Measurements from ENCODE around the gene ARHGAP31.

Gene ARHGAP31

GRCh38 chr3:119396870-119397269 is 102.7 kb downstream of the ARHGAP31 start:
- DNase-seq (ENCODE audit: low read depth) = no peak

DNA sequence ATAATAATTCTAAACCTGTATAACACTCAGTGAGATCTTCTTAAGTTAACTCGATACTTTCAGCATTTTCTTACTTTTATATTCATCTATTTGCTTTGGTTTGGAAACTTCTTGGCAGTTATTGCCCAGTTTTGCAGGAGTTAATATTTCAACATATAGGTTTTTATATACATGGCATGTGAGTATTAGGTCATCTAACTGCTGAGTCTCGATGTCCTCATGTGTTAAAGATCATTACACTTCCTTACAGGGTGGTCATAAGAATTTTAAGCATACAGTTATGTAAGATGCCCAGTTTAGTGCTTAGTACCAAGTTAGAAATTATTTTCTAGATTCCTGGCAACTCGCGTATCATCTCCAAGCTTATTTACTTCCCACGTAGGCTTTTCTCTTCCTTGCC is 106.3 kb downstream of the ARHGAP31 start:
- no peak for DNase-seq (ENCODE audit: low read depth)

- no peak for DNase-seq (ENCODE audit: low read depth)
Measured at GRCh38 chr3:119401069-119401468, 106.9 kb downstream of the ARHGAP31 start.

DNA sequence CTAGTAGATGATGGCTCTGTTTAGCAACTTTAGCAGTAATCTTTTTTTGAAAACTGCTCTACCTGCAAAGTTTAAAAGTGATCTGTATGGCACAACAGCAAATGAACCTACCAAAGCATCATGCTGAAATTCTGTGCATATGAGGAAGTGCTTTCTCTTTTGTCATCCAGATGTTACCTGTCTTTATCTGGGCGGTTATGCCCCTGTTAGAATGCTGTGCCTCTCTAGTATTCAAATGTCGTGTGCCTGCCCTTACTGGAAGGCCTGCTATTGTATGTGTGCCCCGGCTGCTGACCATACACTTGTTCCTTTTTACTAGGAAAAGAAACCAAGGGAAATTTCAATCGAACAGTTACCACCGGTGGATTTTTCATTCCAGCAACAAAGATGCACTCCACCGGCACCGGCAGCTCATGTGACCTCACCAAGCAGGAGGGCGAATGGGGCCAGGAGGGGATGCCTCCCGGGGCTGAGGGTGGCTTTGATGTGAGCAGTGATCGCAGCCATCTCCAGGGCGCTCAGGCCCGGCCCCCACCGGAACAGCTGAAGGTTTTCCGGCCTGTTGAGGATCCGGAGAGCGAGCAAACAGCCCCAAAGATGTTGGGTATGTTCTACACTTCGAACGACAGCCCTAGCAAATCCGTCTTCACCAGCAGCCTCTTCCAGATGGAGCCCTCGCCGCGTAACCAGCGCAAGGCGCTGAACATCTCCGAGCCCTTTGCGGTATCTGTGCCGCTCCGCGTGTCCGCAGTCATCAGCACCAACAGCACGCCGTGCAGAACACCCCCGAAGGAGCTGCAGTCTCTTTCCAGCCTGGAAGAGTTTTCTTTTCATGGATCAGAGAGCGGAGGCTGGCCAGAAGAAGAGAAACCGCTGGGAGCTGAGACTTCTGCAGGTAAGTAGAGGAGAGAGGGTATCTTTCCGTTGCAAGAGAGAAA is 107.6 kb downstream of the ARHGAP31 start:
- DNase-seq (ENCODE audit: low read depth) = no peak

DNA sequence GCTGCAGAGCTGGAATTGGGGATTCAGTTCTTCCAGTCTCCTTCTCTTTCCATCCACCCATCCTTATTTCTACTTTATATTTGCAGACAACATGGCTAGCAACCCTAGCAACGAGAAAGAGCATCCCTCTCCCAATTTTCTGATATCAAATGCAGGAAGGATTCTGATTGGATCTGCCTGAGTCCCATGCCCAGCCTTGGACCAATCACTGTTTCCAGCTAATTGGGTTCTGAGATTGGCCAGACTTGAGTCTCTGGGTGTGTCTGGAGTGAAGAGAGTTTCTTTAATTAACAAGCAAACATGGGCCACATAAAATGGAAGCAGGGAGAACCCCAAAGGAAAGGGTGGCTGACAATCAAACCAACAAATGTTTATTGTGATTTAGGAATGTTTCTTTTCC is 108.6 kb downstream of the ARHGAP31 start:
- no peak for DNase-seq (ENCODE audit: low read depth)

GRCh38 chr3:119403201-119403600 is 109.0 kb downstream of the ARHGAP31 start:
- no peak for DNase-seq (ENCODE audit: low read depth)

DNA sequence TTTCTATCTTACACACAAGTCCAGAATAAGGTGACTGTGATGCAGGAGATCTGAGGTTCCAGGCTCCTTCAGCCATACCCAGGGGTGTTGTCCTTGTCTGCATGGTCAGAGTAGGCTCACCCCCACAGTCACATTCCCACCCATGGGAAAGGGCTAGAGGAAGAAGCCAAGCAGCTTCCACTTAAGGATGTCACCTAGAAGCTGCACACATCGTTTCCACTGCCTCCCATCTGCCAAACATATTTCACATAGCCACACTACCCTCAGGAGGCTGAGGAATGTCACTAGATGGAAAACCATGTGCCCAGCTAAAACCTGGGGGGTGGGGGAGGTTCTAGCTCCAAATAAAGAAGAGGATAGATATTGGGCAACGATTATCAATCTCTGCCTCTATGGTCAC is 111.1 kb downstream of the ARHGAP31 start:
- no peak for DNase-seq (ENCODE audit: low read depth)

DNA sequence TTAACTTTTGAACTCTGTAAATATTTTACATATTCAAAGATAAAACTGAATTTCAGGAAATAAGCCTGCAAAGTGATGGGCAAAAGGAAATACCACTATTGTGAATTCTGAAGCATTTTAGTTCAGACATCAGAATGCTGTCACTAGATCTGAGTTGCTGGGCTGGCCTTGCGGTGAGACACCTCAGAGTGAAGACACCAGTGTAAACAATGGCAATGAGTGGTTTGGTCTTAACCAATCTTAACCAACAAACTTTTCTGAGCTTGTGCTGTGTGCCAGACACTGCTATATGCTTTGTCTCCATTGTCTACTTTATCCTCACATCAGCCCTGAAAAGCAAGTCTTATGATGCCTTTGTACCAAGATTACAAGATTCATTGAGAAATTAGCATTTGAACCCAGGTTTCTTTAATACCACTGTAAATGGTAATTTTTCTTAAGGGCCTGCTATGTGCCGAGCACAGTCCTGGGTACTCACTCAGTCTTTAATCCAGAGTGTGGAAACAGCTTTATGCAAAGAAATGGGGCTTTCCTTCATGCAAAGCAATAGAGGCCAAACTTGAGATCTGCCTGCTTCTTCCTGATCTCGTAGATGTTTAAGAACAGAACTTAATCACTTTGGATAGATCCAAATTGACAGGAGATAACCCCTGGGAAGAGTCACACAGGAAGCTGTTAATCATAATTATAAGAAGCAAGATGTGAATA is 114.2 kb downstream of the ARHGAP31 start:
- no peak for DNase-seq (ENCODE audit: low read depth)

GRCh38 chr3:119409844-119410243 is 115.7 kb downstream of the ARHGAP31 start:
- no peak for DNase-seq (ENCODE audit: low read depth)

DNA sequence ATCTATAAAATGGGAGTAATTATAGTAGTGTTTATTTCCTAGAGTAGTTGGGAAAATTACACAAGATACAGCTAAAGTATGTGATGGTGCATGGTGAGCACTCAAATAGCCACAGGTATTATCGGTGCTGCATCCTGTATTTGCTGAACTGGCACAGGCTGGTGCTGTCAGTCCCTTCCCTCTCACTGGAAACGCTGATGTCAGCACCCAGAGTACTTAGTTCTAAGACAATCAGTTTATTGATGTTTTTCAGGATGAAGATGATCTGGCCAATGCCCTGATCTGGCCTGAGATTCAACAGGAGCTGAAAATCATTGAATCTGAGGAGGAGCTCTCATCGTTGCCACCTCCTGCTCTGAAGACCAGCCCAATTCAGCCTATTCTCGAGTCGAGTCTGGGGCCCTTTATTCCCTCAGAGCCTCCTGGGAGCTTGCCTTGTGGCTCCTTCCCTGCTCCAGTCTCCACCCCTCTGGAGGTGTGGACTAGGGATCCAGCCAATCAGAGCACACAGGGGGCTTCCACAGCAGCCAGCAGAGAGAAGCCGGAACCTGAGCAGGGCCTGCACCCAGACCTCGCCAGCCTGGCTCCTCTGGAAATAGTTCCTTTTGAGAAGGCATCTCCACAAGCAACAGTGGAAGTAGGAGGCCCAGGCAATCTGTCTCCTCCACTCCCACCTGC is 119.6 kb downstream of the ARHGAP31 start:
- DNase-seq (ENCODE audit: low read depth) = no peak

GRCh38 chr3:119416873-119417272 is 122.7 kb downstream of the ARHGAP31 start:
- no peak for DNase-seq (ENCODE audit: low read depth)

- DNase-seq (ENCODE audit: low read depth) = no peak
Measured at GRCh38 chr3:119417771-119418512, 123.8 kb downstream of the ARHGAP31 start.

- DNase-seq (ENCODE audit: low read depth) = no peak
Measured at GRCh38 chr3:119418641-119419040, 124.5 kb downstream of the ARHGAP31 start.

DNA sequence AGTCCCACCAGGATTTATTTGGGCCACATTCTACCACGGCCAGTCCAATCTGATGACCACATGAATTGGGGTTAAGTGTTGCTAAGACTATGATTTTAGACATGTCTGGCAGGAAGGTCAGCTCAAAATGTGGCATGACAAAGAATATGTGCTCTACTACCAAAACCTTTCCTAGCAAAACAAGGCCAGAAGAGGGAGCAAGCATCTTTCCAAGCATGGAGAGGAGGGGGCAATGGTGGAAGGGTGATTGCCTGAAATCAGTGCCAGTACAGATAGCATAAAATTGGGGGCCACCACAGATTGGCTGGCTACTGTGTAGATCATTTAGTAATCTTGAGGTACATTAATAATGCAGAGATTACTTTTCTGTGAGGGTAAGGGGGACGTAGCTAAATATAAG is 126.0 kb downstream of the ARHGAP31 start:
- DNase-seq (ENCODE audit: low read depth) = no peak

DNA sequence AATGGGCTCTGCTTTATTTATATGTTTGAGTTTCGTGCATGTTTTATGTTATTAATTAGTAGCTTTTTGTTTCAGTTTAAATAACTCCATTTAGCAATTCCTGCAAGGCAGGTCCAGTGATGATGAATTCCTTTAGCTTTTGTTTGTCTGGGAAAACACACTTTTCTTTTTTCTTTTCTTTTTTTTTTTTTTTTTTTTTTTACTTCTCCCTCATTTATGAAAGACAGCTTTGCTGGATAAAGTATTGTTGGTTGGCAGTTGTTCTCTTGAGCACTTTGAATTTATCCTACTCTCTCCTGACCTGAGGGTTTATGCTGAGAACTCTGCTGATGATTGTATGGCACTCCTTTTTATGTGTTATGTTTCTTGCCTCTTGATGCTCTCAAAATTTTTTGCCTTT is 133.5 kb downstream of the ARHGAP31 start:
- DNase-seq (ENCODE audit: low read depth) = no peak

DNA sequence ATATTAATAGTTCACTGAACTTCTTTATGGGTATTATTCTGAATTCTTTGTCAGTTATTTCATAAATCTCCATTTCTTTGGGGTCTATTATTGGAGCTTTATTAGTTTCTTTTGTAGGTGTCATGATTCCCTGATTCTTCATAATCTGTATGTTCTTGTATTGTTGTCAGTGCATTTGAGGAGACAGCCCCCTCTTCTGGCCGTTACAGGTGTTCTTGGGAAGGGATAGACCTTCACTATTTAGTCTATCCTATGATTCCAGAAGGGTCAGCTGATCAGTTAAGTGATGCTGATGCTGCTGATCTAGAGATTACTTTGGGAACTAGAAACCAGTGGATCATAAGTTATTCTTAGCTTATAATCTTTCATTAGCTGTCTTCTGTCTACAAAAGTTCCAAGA is 134.4 kb downstream of the ARHGAP31 start:
- no peak for DNase-seq (ENCODE audit: low read depth)

GRCh38 chr3:119433613-119434325 is 139.6 kb downstream of the ARHGAP31 start:
- DNase-seq (ENCODE audit: low read depth) = no peak

DNA sequence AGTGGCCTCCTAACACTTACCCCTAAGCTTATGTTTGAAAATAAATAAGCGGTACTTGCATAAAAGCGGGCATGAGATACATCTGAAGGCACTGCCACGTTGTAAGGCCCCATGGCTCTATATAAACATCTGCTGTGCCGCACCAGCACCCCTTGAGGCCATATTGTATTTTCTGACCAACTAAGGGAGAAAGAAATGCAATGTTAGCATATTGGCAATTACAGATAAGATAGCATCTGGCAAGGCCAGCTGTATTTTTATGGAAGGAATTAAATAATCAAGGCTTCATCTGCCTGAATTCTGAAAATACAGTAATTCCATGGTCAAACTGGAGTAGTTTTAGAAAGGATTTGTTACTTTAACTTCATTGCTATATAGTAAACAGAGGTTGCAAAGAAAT is 140.5 kb downstream of the ARHGAP31 start:
- DNase-seq (ENCODE audit: low read depth) = no peak

- no peak for DNase-seq (ENCODE audit: low read depth)
Measured at GRCh38 chr3:119436977-119437376, 142.8 kb downstream of the ARHGAP31 start.

DNA sequence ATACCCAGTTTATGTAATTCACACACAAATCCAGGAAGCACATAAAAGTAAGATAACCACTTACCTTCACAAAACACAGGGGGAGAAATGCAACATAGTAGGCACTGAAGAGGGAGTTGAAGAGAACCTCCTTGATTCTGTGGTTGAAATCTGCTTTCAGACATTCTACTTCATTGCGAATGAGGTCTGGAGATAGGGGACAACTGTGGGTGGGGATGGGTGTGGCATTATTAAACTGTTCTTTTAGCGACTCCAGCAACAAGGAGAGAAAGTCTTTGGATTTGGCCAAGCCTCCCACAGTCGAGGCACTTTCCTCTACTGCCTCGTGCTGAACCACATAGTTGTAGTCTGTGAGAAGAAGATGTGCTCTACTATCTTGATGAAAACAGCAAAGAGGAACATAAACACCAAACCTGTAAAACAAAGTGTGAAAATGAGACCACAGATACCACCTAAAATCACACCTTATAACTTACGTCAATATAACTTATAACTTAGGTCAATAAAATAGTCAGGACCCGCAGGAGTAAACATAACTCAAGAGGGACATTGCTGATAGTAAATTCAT is 143.6 kb downstream of the ARHGAP31 start:
- no peak for DNase-seq (ENCODE audit: low read depth)

DNA sequence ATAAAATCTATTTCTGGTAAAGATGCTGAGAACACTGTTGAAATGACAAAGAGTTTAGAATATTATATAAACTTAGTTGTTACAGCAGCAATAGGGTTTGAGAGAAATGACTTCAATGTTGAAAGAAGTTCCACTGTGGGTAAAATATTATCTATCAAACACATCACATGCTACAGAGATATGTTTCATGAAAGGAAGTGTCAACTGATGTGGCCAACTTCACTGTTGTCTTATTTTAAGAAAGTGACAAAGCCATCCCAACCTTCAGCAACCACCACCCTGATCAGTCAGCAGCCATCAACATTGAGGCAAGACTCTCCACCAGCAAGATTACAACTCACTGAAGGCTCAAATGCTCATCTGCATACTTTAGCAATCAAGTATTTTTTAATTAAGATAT is 149.0 kb downstream of the ARHGAP31 start:
- no peak for DNase-seq (ENCODE audit: low read depth)
